OCI-LY1 (cell line): ENCODE data around the gene ARAP1.

Experiments
- H2AFZ ChIP-seq: fragments of 200-600 bp; sonication (generic), shearing (Covaris generic); 2 replicates; pipeline ENCODE4 v1.6.0; 2014; ENCODE audit warnings: antibody characterized with exemption, mild to moderate bottlenecking, low read length
- H3F3A ChIP-seq: fragments of 200-600 bp; sonication (generic), shearing (Covaris generic); 2 replicates; pipeline ENCODE4 v1.6.0; 2014; ENCODE audit warnings: mild to moderate bottlenecking, antibody characterized with exemption, low read length, moderate library complexity; ENCODE audit not compliant: insufficient read depth
- H3K27ac ChIP-seq: fragments of 200-600 bp; sonication (generic); 2 replicates; pipeline ENCODE4 v1.5.1; 2014; ENCODE audit warnings: low read length, mixed run types, mild to moderate bottlenecking, low read depth; ENCODE audit not compliant: poor library complexity, severe bottlenecking
- H3K27me3 ChIP-seq: fragments of 200-600 bp; sonication (generic); 2 replicates; pipeline ENCODE4 v1.6.0; 2014; ENCODE audit warnings: antibody characterized with exemption, mild to moderate bottlenecking, low read length, moderate library complexity; ENCODE audit not compliant: insufficient read depth
- H3K36me3 ChIP-seq: fragments of 200-600 bp; sonication (generic); 2 replicates; pipeline ENCODE4 v1.6.1; 2014; ENCODE audit warnings: mild to moderate bottlenecking, antibody characterized with exemption, low read length, moderate library complexity, mixed read lengths; ENCODE audit not compliant: insufficient read depth
- H3K4me1 ChIP-seq: fragments of 200-600 bp; sonication (generic); 2 replicates; pipeline ENCODE4 v1.5.1; 2014; ENCODE audit warnings: mild to moderate bottlenecking, low read length, moderate library complexity; ENCODE audit not compliant: insufficient read depth, severe bottlenecking
- H3K4me2 ChIP-seq: fragments of 200-600 bp; sonication (generic), shearing (Covaris generic); 2 replicates; pipeline ENCODE4 v1.6.1; 2014; ENCODE audit warnings: low read length
- H3K4me3 ChIP-seq: fragments of 200-600 bp; sonication (generic); 2 replicates; pipeline ENCODE4 v1.5.1; 2014; ENCODE audit warnings: low read length, low read depth, mild to moderate bottlenecking, mixed read lengths; ENCODE audit not compliant: poor library complexity, severe bottlenecking
- H3K79me2 ChIP-seq: fragments of 200-600 bp; shearing (Covaris generic); 2 replicates; pipeline ENCODE4 v1.6.1; 2016; ENCODE audit warnings: mixed run types, low read length, mixed read lengths; ENCODE audit not compliant: insufficient read depth
- H3K9ac ChIP-seq: fragments of 200-600 bp; sonication (generic), shearing (Covaris generic); 2 replicates; pipeline ENCODE4 v1.6.1; 2014; ENCODE audit warnings: mild to moderate bottlenecking, low read length, mixed read lengths
- H3K9me2 ChIP-seq: fragments of 200-600 bp; sonication (generic), shearing (Covaris generic); 2 replicates; pipeline ENCODE4 v1.6.1; 2014; ENCODE audit warnings: low read depth, mild to moderate bottlenecking, low read length, mixed read lengths
- H3K9me3 ChIP-seq: fragments of 200-600 bp; shearing (Covaris generic); 2 replicates; pipeline ENCODE4 v1.6.1; 2014; ENCODE audit warnings: low read length, mixed read lengths
- H4K20me1 ChIP-seq: fragments of 200-600 bp; sonication (generic), shearing (Covaris generic); 2 replicates; pipeline ENCODE4 v1.6.0; 2016; ENCODE audit warnings: mild to moderate bottlenecking, low read length; ENCODE audit not compliant: insufficient read depth
- EZH2 ChIP-seq: fragments of 200-600 bp; sonication (generic), shearing (Covaris generic); IDR thresholded peaks from 2 replicates; pipeline ENCODE4 v1.8.0; 2017; ENCODE audit warnings: borderline replicate concordance, mixed run types, mild to moderate bottlenecking, antibody characterized with exemption, low read length, moderate library complexity, mixed read lengths
- TF ChIP-seq, protein P1 (sequence below): fragments of 200-600 bp; sonication (generic), shearing (Covaris generic); IDR thresholded peaks from 2 replicates; pipeline ENCODE4 v1.5.1; 2017; ENCODE audit warnings: mild to moderate bottlenecking, antibody characterized with exemption, low read length, moderate library complexity, mixed read lengths

The ARAP1 gene

GRCh38 chr11:72637926-72638325 lies 114.3 kb downstream of the ARAP1 start:
- Histone ChIP-seq H3K27ac (no peak overlapping the region), H3F3A (no peaks in the 10 kb centered on the region), H3K9ac (no peak overlapping the region), H3K27me3 (peaks cover 6% of the 10 kb centered on the region), H3K9me2 (no peaks in the 10 kb centered on the region), H3K36me3 (no peaks in the 10 kb centered on the region), H2AFZ (no peak overlapping the region), H3K4me2 (no peak overlapping the region), H3K4me1 (peaks cover 5% of the 10 kb centered on the region), H3K4me3 (no peak overlapping the region), H3K9me3 (no peaks in the 10 kb centered on the region), H3K79me2 (no peaks in the 10 kb centered on the region), H4K20me1 (no peaks in the 10 kb centered on the region)
- TF ChIP-seq, protein P1, sequence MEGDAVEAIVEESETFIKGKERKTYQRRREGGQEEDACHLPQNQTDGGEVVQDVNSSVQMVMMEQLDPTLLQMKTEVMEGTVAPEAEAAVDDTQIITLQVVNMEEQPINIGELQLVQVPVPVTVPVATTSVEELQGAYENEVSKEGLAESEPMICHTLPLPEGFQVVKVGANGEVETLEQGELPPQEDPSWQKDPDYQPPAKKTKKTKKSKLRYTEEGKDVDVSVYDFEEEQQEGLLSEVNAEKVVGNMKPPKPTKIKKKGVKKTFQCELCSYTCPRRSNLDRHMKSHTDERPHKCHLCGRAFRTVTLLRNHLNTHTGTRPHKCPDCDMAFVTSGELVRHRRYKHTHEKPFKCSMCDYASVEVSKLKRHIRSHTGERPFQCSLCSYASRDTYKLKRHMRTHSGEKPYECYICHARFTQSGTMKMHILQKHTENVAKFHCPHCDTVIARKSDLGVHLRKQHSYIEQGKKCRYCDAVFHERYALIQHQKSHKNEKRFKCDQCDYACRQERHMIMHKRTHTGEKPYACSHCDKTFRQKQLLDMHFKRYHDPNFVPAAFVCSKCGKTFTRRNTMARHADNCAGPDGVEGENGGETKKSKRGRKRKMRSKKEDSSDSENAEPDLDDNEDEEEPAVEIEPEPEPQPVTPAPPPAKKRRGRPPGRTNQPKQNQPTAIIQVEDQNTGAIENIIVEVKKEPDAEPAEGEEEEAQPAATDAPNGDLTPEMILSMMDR, result no peak
- TF ChIP-seq EZH2, result no peak

DNA sequence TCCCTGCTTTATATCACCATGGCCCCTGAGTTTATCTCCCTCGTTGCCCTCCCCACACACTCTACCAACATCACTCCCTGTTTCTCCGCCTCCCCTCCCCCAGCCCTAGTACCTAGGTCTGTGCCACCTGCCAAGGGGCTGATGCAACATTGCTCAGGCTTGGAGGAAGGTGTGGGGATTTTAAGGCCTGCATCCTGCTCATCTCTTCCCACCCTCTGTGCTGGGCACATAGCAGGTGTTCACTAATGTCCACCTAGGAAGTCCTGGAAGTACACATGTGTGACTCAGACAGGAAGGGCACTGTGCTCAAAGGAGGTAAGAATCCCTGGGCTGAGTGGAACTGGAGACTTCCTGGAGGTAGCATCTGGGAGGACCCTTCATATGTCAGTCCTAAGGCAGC lies 115.0 kb downstream of the ARAP1 start:
- no peak overlapping the region for H3K27ac ChIP-seq
- H4K20me1 ChIP-seq, result no peaks in the 10 kb centered on the region
- H3F3A ChIP-seq, result no peaks in the 10 kb centered on the region
- no peak overlapping the region for H3K4me2 ChIP-seq
- no peak overlapping the region for H3K9ac ChIP-seq
- no peaks in the 10 kb centered on the region for H3K36me3 ChIP-seq
- no peak overlapping the region for H2AFZ ChIP-seq
- H3K4me3 ChIP-seq, result no peak overlapping the region
- TF ChIP-seq, protein P1, result no peak
- TF ChIP-seq EZH2, result no peak
- H3K9me3 ChIP-seq, result no peaks in the 10 kb centered on the region
- H3K79me2 ChIP-seq, result no peaks in the 10 kb centered on the region
- H3K27me3 ChIP-seq, result peaks cover 6% of the 10 kb centered on the region
- H3K4me1 ChIP-seq, result no peaks in the 10 kb centered on the region
- no peaks in the 10 kb centered on the region for H3K9me2 ChIP-seq

GRCh38 chr11:72636376-72636775 lies 115.8 kb downstream of the ARAP1 start:
- no peaks in the 10 kb centered on the region for H4K20me1 ChIP-seq
- H3K36me3 ChIP-seq, result no peaks in the 10 kb centered on the region
- H3K27me3 ChIP-seq, result peaks cover 8% of the 10 kb centered on the region; the same call in 1 of the 2 replicates
- H3K4me3 ChIP-seq, result no peak overlapping the region
- no peaks in the 10 kb centered on the region for H3K9me3 ChIP-seq
- no peak overlapping the region for H2AFZ ChIP-seq
- no peak overlapping the region for H3K4me2 ChIP-seq
- no peaks in the 10 kb centered on the region for H3K4me1 ChIP-seq
- H3K79me2 ChIP-seq, result no peaks in the 10 kb centered on the region
- no peak overlapping the region for H3K9ac ChIP-seq
- H3K9me2 ChIP-seq, result no peaks in the 10 kb centered on the region
- no peak for TF ChIP-seq EZH2
- TF ChIP-seq, protein P1, result no peak
- H3K27ac ChIP-seq, result no peak overlapping the region
- H3F3A ChIP-seq, result no peaks in the 10 kb centered on the region
